Liver (tissue), 9 donors: Measurements from ENCODE around the gene SEC31A. TPM values are rescaled to one million over a fixed set of nuclear protein-coding genes. Genes with fewer than 3 reads are reported as not detected.
A peak's percentile ranks its signal among the peaks of the same experiment; 100 is the strongest.

ENCODE experiments used
- DNase-seq: peaks from one replicate; pipeline ENCODE4 v3.0.0-alpha.2; 2017; ENCODE audit warnings: low spot score
- H3K27ac ChIP-seq, 2 donors: one replicate each; pipeline ENCODE4 v1.7.0; 2013; ENCODE audit warnings: inconsistent platforms in 2 of 2, low read length in 2 of 2, control low read depth in 1 of 2, low read depth in 1 of 2, mild to moderate bottlenecking in 1 of 2
- H3K27me3 ChIP-seq, 4 donors: one replicate each; pipeline versions ENCODE4 v1.6.1 to v1.7.0; 2013; ENCODE audit warnings: low read length in 3 of 4, inconsistent platforms in 1 of 4, mild to moderate bottlenecking in 1 of 4, moderate library complexity in 1 of 4; ENCODE audit not compliant: control insufficient read depth in 4 of 4, insufficient read depth in 4 of 4
- H3K36me3 ChIP-seq, 4 donors: one replicate each; pipeline versions ENCODE4 v1.6.1 to v1.7.0; 2013; ENCODE audit warnings: low read length in 3 of 4, mild to moderate bottlenecking in 3 of 4, low read depth in 1 of 4, moderate library complexity in 1 of 4; ENCODE audit not compliant: control insufficient read depth in 4 of 4, insufficient read depth in 3 of 4
- H3K4me1 ChIP-seq, 4 donors: one replicate each; pipeline versions ENCODE4 v1.6.1 to v1.7.0; 2013; ENCODE audit warnings: low read length in 3 of 4, mild to moderate bottlenecking in 3 of 4, moderate library complexity in 1 of 4; ENCODE audit not compliant: control insufficient read depth in 4 of 4, insufficient read depth in 4 of 4
- H3K4me3 ChIP-seq, 3 donors: one replicate each; pipeline versions ENCODE4 v1.6.1 to v1.7.0; 2013; ENCODE audit warnings: low read length in 3 of 3, control low read depth in 1 of 3, low read depth in 1 of 3, mild to moderate bottlenecking in 1 of 3
- H3K9ac ChIP-seq, 2 donors: one replicate each; pipeline ENCODE4 v1.7.0; 2013; ENCODE audit warnings: low read length in 2 of 2, mild to moderate bottlenecking in 2 of 2, moderate library complexity in 2 of 2, control low read depth in 1 of 2, low read depth in 1 of 2
- H3K9me3 ChIP-seq, 4 donors: one replicate each; pipeline versions ENCODE4 v1.6.1 to v1.7.0; 2013; ENCODE audit warnings: low read length in 3 of 4; ENCODE audit not compliant: control insufficient read depth in 4 of 4
- ATF3 ChIP-seq: IDR thresholded peaks from 2 replicates; pipeline ENCODE4 v1.6.1; 2016; ENCODE audit warnings: antibody characterized with exemption
- CTCF ChIP-seq: fragments of 150-350 bp; IDR thresholded peaks from 2 replicates; pipeline ENCODE4 v1.5.1; 2017; ENCODE audit warnings: improper control_type of control experiment, low read depth, low read length; ENCODE audit not compliant: missing input control
- EGR1 ChIP-seq, 2 donors: IDR thresholded peaks; 2 replicates each; pipeline ENCODE4 v1.6.1; 2016 to 2018; ENCODE audit warnings: antibody characterized with exemption in 2 of 2, low read depth in 2 of 2
- FOXA1 ChIP-seq: IDR thresholded peaks from 2 replicates; pipeline ENCODE4 v1.6.1; 2016; ENCODE audit warnings: antibody characterized with exemption
- FOXA2 ChIP-seq: IDR thresholded peaks from 2 replicates; pipeline ENCODE4 v1.6.1; 2016; ENCODE audit warnings: antibody characterized with exemption
- GABPA ChIP-seq, 2 donors: IDR thresholded peaks in 1 of 2; conservative IDR thresholded peaks in 1 of 2; 2 replicates each; pipeline ENCODE4 v1.6.1; 2016; ENCODE audit warnings: antibody characterized with exemption in 2 of 2, mild to moderate bottlenecking in 1 of 2, moderate library complexity in 1 of 2
- HNF4A ChIP-seq, 2 donors: conservative IDR thresholded peaks; 2 replicates each; pipeline ENCODE4 v1.6.1; 2016; ENCODE audit warnings: antibody characterized with exemption in 2 of 2, mild to moderate bottlenecking in 2 of 2
- HNF4G ChIP-seq: IDR thresholded peaks from 2 replicates; pipeline ENCODE4 v1.6.1; 2016; ENCODE audit warnings: antibody characterized with exemption
- JUND ChIP-seq, 2 donors: IDR thresholded peaks; 2 replicates each; pipeline ENCODE4 v1.6.1; 2016; ENCODE audit warnings: antibody characterized with exemption in 2 of 2
- MAX ChIP-seq: IDR thresholded peaks from 2 replicates; pipeline ENCODE4 v1.6.1; 2016; ENCODE audit warnings: antibody characterized with exemption
- NR2F2 ChIP-seq: IDR thresholded peaks from 2 replicates; pipeline ENCODE4 v1.6.1; 2016; ENCODE audit warnings: antibody characterized with exemption
- REST ChIP-seq: IDR thresholded peaks from 2 replicates; pipeline ENCODE4 v1.6.1; 2016; ENCODE audit warnings: antibody characterized with exemption, mild to moderate bottlenecking
- RXRA ChIP-seq, 2 donors: IDR thresholded peaks; 2 replicates each; pipeline ENCODE4 v1.6.1; 2017 to 2018; ENCODE audit warnings: antibody characterized with exemption in 2 of 2, mild to moderate bottlenecking in 1 of 2
- SP1 ChIP-seq: IDR thresholded peaks from 2 replicates; pipeline ENCODE4 v1.6.1; 2018; ENCODE audit warnings: antibody characterized with exemption, mild to moderate bottlenecking
- ZBTB33 ChIP-seq: IDR thresholded peaks from 2 replicates; pipeline ENCODE4 v1.6.1; 2016; ENCODE audit warnings: antibody characterized with exemption
- polyA plus RNA-seq, 2 donors: library from polyadenylated mRNA; stranded (reverse) in 1 of 2; unstranded in 1 of 2; fragments of 200-250 nt in 1 of 2; fragments of >200 nt in 1 of 2; fragmentation: Nextera tagmentation in 1 of 2; extraction: Ambion mirVana in 1 of 2; gene quantifications; one replicate each; pipeline versions ENCODE4 v1.2.1 to v1.2.3, GENCODE V29; 2013 to 2015
- total RNA-seq, 2 donors: library from RNA; depleted of rRNA; stranded (reverse); fragments of >200 nt; gene quantifications; one replicate each; pipeline ENCODE4 v1.2.3, GENCODE V29; 2014
- donor health status: healthy.
- donor health status: healthy.
- donor health status: healthy.
- donor health status: healthy.
- donor health status: healthy.

SEC31A gene
- total and polyA plus RNA-seq, 4 donors, result 79.9 to 204 (median 88.9) TPM

GRCh38 chr4:82886147-82886942 is 4.6 kb downstream of the SEC31A start (continued):
- no peak for TF ChIP-seq REST
- TF ChIP-seq HNF4G, result peak; percentile 29

GRCh38 chr4:82885410-82885809 is 5.5 kb downstream of the SEC31A start:
- DNase-seq, result no peak
- no peak overlapping the region for H3K4me3 ChIP-seq
- peaks cover 11 to 39% (median 27%) of the 10 kb centered on the region in 4 donors for H3K4me1 ChIP-seq
- H3K9ac ChIP-seq, result no peak overlapping the region
- H3K36me3 ChIP-seq, result peaks cover 0 to 6% (median 2%) of the 10 kb centered on the region in 4 donors
- H3K27me3 ChIP-seq, result no peaks in the 10 kb centered on the region
- peak overlapping the region; percentile 29 to 40 for H3K27ac ChIP-seq
- no peaks in the 10 kb centered on the region for H3K9me3 ChIP-seq
- TF ChIP-seq ATF3, result no peak
- TF ChIP-seq ZBTB33, result no peak
- TF ChIP-seq NR2F2, result no peak
- TF ChIP-seq EGR1 (IDR thresholded peaks at IDR 0.05; ENCODE audit: low read depth in 2 of 2), result no peak
- no peak for TF ChIP-seq FOXA1
- no peak for TF ChIP-seq JUND (IDR thresholded peaks at IDR 0.05)
- TF ChIP-seq GABPA (IDR thresholded peaks at IDR 0.05 in 1 of 2, conservative IDR thresholded peaks at IDR 0.05 in 1 of 2), result no peak
- TF ChIP-seq RXRA (IDR thresholded peaks at IDR 0.05), result no peak
- no peak for TF ChIP-seq HNF4A (conservative IDR thresholded peaks at IDR 0.05)
- no peak for TF ChIP-seq MAX
- no peak for TF ChIP-seq REST
- TF ChIP-seq CTCF, result no peak
- no peak for TF ChIP-seq SP1
- TF ChIP-seq FOXA2, result no peak
